Hematopoietic multipotent progenitor cell treated with erythropoietin and hydrocortisone succinate and interleukin-3 and kit ligand, for 8 days (in vitro differentiated cells): ENCODE data around the gene TRIM48.
"Not testable (repeated sequence)": the region's sequence is repeated elsewhere in the genome, so short reads cannot be mapped to it uniquely, and the experiment has no call there.

Source experiments
- DNase-seq: peaks from one replicate; pipeline ENCODE4 v3.0.0-alpha.2; 2015

Gene TRIM48, protein sequence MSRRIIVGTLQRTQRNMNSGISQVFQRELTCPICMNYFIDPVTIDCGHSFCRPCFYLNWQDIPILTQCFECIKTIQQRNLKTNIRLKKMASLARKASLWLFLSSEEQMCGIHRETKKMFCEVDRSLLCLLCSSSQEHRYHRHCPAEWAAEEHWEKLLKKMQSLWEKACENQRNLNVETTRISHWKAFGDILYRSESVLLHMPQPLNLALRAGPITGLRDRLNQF

DNA sequence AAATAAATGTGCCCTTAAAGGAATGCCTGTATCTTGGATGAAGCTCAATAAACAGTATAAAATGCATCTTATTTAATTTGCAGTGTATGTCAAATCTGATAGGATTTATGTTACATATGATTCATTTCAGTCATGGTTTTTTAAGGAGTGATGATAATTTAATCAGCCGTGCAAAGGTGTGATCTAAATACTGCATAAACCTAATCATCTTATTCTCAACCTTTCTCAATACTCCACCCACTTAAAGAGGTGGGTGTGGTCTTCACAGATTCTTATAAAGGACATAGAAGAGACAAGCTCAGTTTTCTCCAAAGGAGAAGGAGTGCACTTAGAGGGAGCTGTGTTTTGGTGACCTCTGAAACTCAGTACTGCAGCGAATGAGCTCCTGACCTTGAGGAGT is at the start of gene TRIM48:
TSS of gene TRIM48 (plus strand) at position 301 of the 400 bp plus-strand sequence. CDS start 113 bp downstream, outside the sequence.
- DNase-seq: not testable (repeated sequence)

DNA sequence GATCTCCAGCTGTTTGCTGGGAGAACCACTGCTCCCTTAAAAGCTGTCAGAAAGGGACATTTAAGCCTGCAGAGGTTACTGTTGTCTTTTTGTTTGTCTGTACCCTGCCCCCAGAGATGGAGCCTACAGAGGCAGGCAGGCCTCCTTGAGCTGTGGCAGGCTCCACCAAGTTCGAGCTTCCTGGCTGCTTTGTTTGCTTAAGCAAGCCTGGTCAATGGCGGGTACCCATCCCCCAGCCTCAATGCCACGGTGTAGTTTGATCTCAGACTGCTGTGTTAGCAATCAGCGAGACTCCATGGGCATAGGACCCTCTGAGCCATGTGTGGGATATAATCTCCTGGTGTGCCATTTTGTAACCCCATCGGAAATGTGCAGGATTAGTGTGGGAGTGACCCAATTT is 23.6 kb upstream of the TRIM48 start:
- not testable (repeated sequence) for DNase-seq

DNA sequence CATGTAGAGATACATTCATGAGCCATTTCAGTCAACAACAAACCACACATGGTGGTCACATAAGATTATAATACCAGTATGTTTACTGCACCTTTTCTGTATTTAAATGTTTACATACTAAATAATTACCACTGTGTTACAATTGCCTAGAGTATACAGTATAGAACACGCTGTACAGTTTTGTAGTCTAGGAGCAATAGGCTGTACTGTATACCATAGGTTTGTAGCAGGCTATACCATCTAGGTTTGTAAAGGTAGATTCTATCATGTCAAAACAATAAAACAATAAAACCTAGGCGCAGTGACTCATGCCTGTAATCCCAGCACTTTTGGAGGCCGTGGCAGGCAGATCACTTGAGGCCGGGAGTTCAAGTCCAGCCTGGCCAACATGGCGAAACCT is 1.1 kb downstream of the TRIM48 start:
- no peak for DNase-seq
